ENCODE measurements around the gene HGFAC.

DNA sequence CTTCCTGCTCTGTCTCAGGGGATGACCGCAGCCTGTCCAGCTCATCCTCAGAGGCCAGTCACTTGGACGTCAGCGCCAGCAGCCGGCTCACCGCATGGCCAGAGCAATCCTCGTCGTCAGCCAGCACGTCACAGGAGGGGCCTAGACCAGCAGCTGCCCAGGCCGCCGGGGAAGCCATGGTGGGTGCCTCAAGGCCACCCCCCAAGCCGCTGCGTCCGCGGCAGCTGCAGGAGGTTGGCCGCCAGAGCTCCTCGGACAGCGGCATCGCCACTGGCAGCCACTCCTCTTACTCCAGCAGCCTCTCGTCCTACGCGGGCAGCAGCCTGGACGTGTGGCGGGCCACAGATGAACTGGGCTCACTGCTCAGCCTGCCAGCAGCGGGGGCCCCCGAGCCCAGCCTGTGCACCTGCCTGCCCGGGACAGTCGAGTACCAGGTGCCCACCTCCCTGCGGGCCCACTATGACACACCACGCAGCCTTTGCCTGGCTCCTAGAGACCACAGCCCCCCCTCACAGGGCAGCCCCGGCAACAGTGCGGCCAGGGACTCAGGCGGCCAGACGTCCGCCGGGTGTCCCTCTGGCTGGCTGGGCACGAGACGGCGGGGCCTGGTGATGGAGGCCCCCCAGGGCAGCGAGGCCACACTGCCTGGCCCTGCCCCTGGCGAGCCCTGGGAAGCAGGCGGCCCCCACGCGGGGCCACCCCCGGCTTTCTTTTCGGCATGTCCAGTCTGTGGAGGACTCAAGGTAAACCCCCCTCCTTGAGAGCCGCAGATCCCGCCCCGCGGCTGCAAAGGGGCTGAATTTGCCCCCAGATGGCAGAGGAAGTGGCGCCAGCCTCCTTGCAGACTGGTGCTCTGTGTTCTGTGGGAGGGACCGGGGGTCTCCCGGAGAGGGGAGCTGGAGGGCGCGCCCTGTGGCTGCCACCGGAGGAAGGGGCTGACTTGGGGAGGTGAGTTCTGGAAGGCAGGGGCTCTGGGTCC is 51.3 kb downstream of the HGFAC start:
- no peak for TF ChIP-seq EZH2 (IDR thresholded peaks at IDR 0.05; ENCODE audit: borderline replicate concordance)
- TF ChIP-seq, protein P1, sequence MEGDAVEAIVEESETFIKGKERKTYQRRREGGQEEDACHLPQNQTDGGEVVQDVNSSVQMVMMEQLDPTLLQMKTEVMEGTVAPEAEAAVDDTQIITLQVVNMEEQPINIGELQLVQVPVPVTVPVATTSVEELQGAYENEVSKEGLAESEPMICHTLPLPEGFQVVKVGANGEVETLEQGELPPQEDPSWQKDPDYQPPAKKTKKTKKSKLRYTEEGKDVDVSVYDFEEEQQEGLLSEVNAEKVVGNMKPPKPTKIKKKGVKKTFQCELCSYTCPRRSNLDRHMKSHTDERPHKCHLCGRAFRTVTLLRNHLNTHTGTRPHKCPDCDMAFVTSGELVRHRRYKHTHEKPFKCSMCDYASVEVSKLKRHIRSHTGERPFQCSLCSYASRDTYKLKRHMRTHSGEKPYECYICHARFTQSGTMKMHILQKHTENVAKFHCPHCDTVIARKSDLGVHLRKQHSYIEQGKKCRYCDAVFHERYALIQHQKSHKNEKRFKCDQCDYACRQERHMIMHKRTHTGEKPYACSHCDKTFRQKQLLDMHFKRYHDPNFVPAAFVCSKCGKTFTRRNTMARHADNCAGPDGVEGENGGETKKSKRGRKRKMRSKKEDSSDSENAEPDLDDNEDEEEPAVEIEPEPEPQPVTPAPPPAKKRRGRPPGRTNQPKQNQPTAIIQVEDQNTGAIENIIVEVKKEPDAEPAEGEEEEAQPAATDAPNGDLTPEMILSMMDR (IDR thresholded peaks at IDR 0.05; ENCODE audit: poor library complexity): no peak
- TF ChIP-seq EZH2phosphoT487 (IDR thresholded peaks at IDR 0.05; ENCODE audit: low read depth, severe bottlenecking, unreplicated experiment): no peak

All from hepatocyte (in vitro differentiated cells).